Type B pancreatic cell (in vitro differentiated cells): ENCODE data around the gene RBM19. TPM values are rescaled to one million over a fixed set of nuclear protein-coding genes. Genes with fewer than 3 reads are reported as not detected.

ENCODE experiments used
- DNase-seq: peaks from one replicate; pipeline ENCODE4 v3.0.0; 2021; ENCODE audit warnings: mixed read lengths; ENCODE audit not compliant: unreplicated experiment; ENCODE audit errors: extremely low spot score
- H3K27ac Mint-ChIP-seq: 2 replicates; pipeline ENCODE4 v1.8.0; 2021; ENCODE audit warnings: mild to moderate bottlenecking, mixed read lengths
- H3K27me3 Mint-ChIP-seq: 2 replicates; pipeline ENCODE4 v1.8.0; 2021; ENCODE audit warnings: mixed read lengths
- H3K36me3 Mint-ChIP-seq: 2 replicates; pipeline ENCODE4 v1.8.0; 2021; ENCODE audit warnings: mixed read lengths
- H3K4me1 Mint-ChIP-seq: one replicate; pipeline ENCODE4 v1.8.0; 2021; ENCODE audit warnings: mixed read lengths; ENCODE audit not compliant: unreplicated experiment
- H3K4me3 Mint-ChIP-seq: 2 replicates; pipeline ENCODE4 v1.8.0; 2021; ENCODE audit warnings: mild to moderate bottlenecking, mixed read lengths
- H3K9me3 Mint-ChIP-seq: 2 replicates; pipeline ENCODE4 v1.8.0; 2021; ENCODE audit warnings: mixed read lengths
- total RNA-seq: library from RNA; stranded (reverse); gene quantifications from 2 replicates; pipeline ENCODE4 v1.2.1, GENCODE V29; 2021; ENCODE audit warnings: low replicate concordance
- TF ChIP-seq, protein P1 (sequence below): fragments of 200-600 bp; sonication (generic); conservative IDR thresholded peaks from 2 replicates; pipeline ENCODE4 v1.5.0; 2021; ENCODE audit warnings: antibody characterized with exemption, mild to moderate bottlenecking

Gene RBM19
- total RNA-seq, 1 donor from 2014 or later = 37.8 TPM

DNA sequence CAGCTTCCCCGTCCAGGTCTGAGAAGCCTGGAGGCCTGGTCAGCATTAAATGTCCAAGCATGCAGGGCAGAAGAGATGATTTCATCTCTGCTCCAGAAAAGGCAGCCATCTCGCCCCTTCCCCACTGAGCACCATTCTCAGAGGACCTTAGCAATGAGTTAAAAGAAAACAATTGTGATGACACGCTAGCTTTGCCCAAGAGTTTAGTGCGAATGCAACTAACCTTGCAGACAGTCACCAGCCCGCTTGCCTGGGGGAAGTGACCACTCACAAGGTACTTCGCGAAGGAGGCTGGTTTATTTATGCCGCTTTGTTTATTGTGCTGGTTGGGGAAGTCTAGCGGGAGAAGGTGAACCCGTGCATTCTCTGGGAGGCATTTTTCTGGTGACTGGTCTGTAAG lies 170.7 kb downstream of the RBM19 start:
- Mint-ChIP-seq H3K36me3 (peaks cover 4% of the 10 kb centered on the region), H3K4me3 (no peak overlapping the region), H3K27ac (no peak overlapping the region), H3K27me3 (peaks cover 48% of the 10 kb centered on the region), H3K4me1 (peaks cover 6% of the 10 kb centered on the region), H3K9me3 (no peaks in the 10 kb centered on the region)
- TF ChIP-seq, protein P1, sequence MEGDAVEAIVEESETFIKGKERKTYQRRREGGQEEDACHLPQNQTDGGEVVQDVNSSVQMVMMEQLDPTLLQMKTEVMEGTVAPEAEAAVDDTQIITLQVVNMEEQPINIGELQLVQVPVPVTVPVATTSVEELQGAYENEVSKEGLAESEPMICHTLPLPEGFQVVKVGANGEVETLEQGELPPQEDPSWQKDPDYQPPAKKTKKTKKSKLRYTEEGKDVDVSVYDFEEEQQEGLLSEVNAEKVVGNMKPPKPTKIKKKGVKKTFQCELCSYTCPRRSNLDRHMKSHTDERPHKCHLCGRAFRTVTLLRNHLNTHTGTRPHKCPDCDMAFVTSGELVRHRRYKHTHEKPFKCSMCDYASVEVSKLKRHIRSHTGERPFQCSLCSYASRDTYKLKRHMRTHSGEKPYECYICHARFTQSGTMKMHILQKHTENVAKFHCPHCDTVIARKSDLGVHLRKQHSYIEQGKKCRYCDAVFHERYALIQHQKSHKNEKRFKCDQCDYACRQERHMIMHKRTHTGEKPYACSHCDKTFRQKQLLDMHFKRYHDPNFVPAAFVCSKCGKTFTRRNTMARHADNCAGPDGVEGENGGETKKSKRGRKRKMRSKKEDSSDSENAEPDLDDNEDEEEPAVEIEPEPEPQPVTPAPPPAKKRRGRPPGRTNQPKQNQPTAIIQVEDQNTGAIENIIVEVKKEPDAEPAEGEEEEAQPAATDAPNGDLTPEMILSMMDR = no peak
- no peak for DNase-seq

DNA sequence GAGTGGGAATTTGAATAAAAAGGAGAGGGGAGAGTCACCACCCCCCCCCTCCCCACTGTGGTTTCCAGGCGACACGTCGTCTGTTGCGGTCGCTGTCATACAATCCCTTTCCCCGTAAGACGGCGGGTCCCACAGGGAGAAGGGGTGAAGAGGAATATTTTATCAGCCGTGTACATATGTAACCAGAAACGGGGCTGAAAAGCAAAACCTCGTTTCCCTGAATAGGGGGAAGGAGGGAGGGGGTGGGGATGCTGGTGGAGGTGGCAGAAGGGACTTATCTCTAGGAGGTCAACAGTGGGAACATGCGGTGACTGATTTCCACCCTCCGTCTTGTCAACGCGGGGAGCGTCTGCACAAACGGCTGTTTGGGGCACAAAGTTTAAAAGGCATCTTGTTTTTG lies 171.4 kb downstream of the RBM19 start:
- H3K4me1 Mint-ChIP-seq = peaks cover 6% of the 10 kb centered on the region
- no peaks in the 10 kb centered on the region for H3K9me3 Mint-ChIP-seq
- H3K27me3 Mint-ChIP-seq = peaks cover 54% of the 10 kb centered on the region
- H3K36me3 Mint-ChIP-seq = peaks cover 4% of the 10 kb centered on the region
- H3K27ac Mint-ChIP-seq = no peak overlapping the region
- no peak for DNase-seq
- H3K4me3 Mint-ChIP-seq = no peak overlapping the region
- TF ChIP-seq, protein P1 = no peak

DNA sequence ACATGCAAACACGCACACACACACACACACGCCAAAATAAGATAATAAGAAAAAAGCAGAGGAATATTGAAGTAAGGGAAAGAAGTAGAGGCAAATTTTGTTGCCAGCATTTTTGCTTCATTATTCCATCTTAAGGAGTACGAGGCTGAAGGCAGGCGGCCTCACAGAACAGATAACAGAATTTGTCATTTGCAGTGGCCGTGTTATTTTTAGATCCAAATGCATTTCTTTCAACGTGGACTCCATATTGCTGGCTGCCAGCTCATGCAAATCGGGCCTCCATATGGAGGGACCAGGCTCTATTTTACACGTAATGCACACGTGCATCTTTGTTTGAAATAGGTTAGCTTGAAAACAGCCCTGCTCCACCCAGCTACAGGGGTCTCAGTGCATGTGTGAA lies 172.9 kb downstream of the RBM19 start:
- H3K4me3 Mint-ChIP-seq = no peak overlapping the region
- no peaks in the 10 kb centered on the region for H3K9me3 Mint-ChIP-seq
- H3K27me3 Mint-ChIP-seq = peaks cover 59% of the 10 kb centered on the region
- DNase-seq = no peak
- peaks cover 6% of the 10 kb centered on the region for H3K4me1 Mint-ChIP-seq
- H3K27ac Mint-ChIP-seq = no peak overlapping the region
- TF ChIP-seq, protein P1 = no peak
- H3K36me3 Mint-ChIP-seq = peaks cover 4% of the 10 kb centered on the region

DNA sequence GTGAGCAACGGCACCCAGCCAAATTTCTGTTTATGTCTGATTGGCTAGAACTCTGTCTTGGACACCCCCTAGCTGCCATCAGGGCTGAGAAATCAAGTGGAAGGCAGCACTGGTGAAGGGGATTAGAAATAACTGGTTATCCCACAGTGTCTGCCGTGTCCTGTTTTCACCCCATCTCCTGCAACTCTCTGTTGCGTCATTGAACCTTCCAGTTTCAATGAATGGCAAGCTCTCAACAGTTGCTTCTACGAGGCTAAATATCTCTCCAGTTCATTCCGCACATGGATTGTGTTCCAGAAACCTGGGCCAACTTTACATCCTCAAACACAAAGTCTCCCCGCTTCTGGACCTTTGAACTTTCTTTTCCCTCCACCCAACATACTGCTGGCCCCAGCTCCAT lies 173.7 kb downstream of the RBM19 start:
- TF ChIP-seq, protein P1 = no peak
- peaks cover 4% of the 10 kb centered on the region for H3K36me3 Mint-ChIP-seq
- no peaks in the 10 kb centered on the region for H3K9me3 Mint-ChIP-seq
- no peak for DNase-seq
- H3K4me3 Mint-ChIP-seq = no peak overlapping the region
- peaks cover 6% of the 10 kb centered on the region for H3K4me1 Mint-ChIP-seq
- no peak overlapping the region for H3K27ac Mint-ChIP-seq
- peaks cover 60% of the 10 kb centered on the region for H3K27me3 Mint-ChIP-seq

DNA sequence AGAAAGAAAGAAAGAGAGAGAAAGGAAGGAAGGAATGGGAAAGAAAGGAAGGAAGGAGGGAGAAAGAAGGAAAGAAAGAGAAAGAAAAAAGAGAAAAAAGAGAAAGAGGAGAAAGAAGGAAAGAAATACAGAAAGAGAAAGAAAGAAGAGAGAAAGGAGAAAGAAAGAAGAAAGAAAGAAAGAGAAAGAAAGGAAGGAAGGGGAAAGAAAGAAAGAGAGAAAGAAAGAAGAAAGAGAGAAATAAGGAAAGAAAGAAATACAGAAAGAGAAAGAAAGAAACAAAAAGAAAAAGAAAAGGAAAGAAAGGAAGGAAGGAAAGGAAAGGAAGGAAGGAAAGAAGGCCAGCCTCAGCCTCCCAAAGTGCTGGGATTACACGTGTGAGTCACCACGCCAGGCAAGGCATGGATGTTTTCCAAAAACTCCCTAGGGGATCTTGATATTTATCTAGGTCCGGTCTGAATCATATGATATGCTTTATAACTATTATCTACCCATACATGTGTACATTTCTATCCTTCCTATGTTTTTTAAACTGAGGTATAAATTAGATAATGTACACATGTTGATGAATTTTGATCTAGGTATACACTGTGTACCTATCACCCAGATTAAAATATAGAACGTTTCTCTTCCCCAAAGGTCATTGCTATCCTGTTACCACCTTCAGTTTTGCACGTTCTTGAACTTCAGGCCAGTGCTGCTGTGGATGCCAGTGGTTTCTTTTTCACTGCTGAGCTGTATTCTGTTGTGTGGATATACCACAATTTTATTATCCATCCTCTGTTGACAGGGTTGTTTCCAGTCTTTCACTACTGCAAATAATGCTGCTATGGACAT lies 177.9 kb downstream of the RBM19 start:
- H3K27me3 Mint-ChIP-seq = peaks cover 55% of the 10 kb centered on the region
- no peak overlapping the region for H3K4me3 Mint-ChIP-seq
- no peak overlapping the region for H3K27ac Mint-ChIP-seq

More for the DNA sequence above, 177.9 kb downstream of the RBM19 start:
- no peak for DNase-seq
- Mint-ChIP-seq H3K9me3 (no peaks in the 10 kb centered on the region), H3K4me1 (peaks cover 9% of the 10 kb centered on the region), H3K36me3 (no peaks in the 10 kb centered on the region)
- TF ChIP-seq, protein P1 = no peak
